Muscle layer of duodenum (tissue), 2 donors: ENCODE data around the gene PCYOX1L.

Experiments
- H3K27ac ChIP-seq: one replicate; pipeline ENCODE4 v1.7.0; 2013; ENCODE audit warnings: mild to moderate bottlenecking, low read length
- H3K27me3 ChIP-seq: one replicate; pipeline ENCODE4 v1.7.0; 2013; ENCODE audit warnings: low read depth, mild to moderate bottlenecking, control low read depth, low read length
- H3K36me3 ChIP-seq, 2 donors: one replicate each; pipeline ENCODE4 v1.7.0; 2013; ENCODE audit warnings: low read length in 2 of 2, control low read depth in 1 of 2, mild to moderate bottlenecking in 1 of 2; ENCODE audit not compliant: insufficient read depth in 2 of 2, control insufficient read depth in 1 of 2
- H3K4me1 ChIP-seq, 2 donors: one replicate each; pipeline ENCODE4 v1.7.0; 2013; ENCODE audit warnings: low read length in 2 of 2, mild to moderate bottlenecking in 2 of 2, control low read depth in 1 of 2, moderate library complexity in 1 of 2; ENCODE audit not compliant: insufficient read depth in 2 of 2, control insufficient read depth in 1 of 2
- H3K4me3 ChIP-seq, 2 donors: one replicate each; pipeline ENCODE4 v1.7.0; 2013; ENCODE audit warnings: low read length in 2 of 2, low read depth in 1 of 2, mild to moderate bottlenecking in 1 of 2
- H3K9me3 ChIP-seq, 2 donors: one replicate each; pipeline ENCODE4 v1.7.0; 2013; ENCODE audit warnings: low read length in 2 of 2, control low read depth in 1 of 2, mild to moderate bottlenecking in 1 of 2; ENCODE audit not compliant: control insufficient read depth in 1 of 2
- donor health status: healthy.

The PCYOX1L gene

GRCh38 chr5:149403923-149404745 lies 46.3 kb downstream of the PCYOX1L start:
- Histone ChIP-seq H3K27me3 (no peaks in the 10 kb centered on the region), H3K4me1 (peaks cover 0 to 11% of the 10 kb centered on the region in 2 donors), H3K27ac (peak overlapping the region; percentile 92), H3K9me3 (no peaks in the 10 kb centered on the region), H3K36me3 (peaks cover 6 to 7% of the 10 kb centered on the region in 2 donors), H3K4me3 (no peak overlapping the region)

GRCh38 chr5:149404746-149405549 lies 47.1 kb downstream of the PCYOX1L start:
- peak overlapping the region in 1 of 2 donors; percentile 39 for H3K4me3 ChIP-seq
- H3K4me1 ChIP-seq, result peaks cover 0 to 11% of the 10 kb centered on the region in 2 donors
- H3K36me3 ChIP-seq, result peaks cover 9 to 13% of the 10 kb centered on the region in 2 donors
- H3K9me3 ChIP-seq, result no peaks in the 10 kb centered on the region
- peak overlapping the region; percentile 92 for H3K27ac ChIP-seq
- H3K27me3 ChIP-seq, result no peaks in the 10 kb centered on the region

GRCh38 chr5:149405550-149406202 lies 47.8 kb downstream of the PCYOX1L start:
- Histone ChIP-seq H3K9me3 (no peaks in the 10 kb centered on the region), H3K27me3 (no peaks in the 10 kb centered on the region), H3K36me3 (peaks cover 9 to 21% of the 10 kb centered on the region in 2 donors), H3K27ac (peak overlapping the region; percentile 92), H3K4me3 (peak overlapping the region; percentile 12 to 39), H3K4me1 (peaks cover 0 to 11% of the 10 kb centered on the region in 2 donors)

DNA sequence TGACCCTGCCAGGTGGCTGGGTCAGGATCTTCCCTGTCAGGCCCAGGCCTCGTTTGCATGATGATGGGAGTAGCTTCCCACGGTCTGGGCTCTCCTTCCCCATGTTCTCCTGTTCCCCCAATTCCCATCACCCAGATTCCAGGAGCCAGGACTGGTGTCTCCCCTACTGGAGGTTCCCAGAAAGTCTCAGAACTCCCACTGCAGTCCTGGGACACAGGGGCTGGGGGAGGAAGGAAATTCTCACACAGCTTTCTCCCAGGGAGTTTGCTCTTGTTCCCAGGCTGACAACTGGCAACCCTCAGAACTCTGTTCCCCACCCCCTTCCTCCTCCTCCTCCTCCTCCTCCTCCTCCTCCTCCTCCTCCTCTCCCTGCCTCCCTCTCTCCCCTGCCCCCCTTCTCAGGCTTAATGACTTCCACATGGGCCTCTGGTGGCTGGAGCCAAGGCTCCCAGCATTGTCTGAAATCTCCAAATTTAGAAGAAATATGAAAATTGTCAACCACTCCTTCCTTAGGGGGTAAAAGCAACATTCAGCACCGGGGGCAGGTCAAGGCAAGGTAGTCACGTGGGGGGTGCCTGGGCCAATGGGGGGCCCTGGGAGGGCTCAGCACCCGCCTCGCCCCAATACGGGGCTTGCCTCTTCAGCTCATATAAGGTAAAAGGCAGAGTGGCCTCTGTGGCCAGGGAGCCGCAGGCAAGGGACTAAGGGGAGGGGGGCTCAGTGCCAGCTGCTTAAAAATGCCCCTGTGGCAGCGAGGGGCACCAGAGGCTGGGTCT lies 48.5 kb downstream of the PCYOX1L start:
- Histone ChIP-seq H3K27me3 (no peaks in the 10 kb centered on the region), H3K4me1 (peaks cover 0 to 11% of the 10 kb centered on the region in 2 donors), H3K9me3 (no peaks in the 10 kb centered on the region), H3K27ac (peak overlapping the region; percentile 99), H3K4me3 (peak overlapping the region; percentile 76 to 84), H3K36me3 (peaks cover 9 to 25% of the 10 kb centered on the region in 2 donors)

GRCh38 chr5:149406979-149407306 lies 49.1 kb downstream of the PCYOX1L start:
- H3K9me3 ChIP-seq, result no peaks in the 10 kb centered on the region
- peak overlapping the region; percentile 99 for H3K27ac ChIP-seq
- H3K36me3 ChIP-seq, result peaks cover 9 to 25% of the 10 kb centered on the region in 2 donors
- peak overlapping the region; percentile 76 to 84 for H3K4me3 ChIP-seq
- H3K4me1 ChIP-seq, result peaks cover 0 to 11% of the 10 kb centered on the region in 2 donors
- no peaks in the 10 kb centered on the region for H3K27me3 ChIP-seq

- peak overlapping the region; percentile 76 to 84 for H3K4me3 ChIP-seq
These were observed 49.7 kb downstream of the PCYOX1L start for GRCh38 chr5:149407323-149408251.

DNA sequence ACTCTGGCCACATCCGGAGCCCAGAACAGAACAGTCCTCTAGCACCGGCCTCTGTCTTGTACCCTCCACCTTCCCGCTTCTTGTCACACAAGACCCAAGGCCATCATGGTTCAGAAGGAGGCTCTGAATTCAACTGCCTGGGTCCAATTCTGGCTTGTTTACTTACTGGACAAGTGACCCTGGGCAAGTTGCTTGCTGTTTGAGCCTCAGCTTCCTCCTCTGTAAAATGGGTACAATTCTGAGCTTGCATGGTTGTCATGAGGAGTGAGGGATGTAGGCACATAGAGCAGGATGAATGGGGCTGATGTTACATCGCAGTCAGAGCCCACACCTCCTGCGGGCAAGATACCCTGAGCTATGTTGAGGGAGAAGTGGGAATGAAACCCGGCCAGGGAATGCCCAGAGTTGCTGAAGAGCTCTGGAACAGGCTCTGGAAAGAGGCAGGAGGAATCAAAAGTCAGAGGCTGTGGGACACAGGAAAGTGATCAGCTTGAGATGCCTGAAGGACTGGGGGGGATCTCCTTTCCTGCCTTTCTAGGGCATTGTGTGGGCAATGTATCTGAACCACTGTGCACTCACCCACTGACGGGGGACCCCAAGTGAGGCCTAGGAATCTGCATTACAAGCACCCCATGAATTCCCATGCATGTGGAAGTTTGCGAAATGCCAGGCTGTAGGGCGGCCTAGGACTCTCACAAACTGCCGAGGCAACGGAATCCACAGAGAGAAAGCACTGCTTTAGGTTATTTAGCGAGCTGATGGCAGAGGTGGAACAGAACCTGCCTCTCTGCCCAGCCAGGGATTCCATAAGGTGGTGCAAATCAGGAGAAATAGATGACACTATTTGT lies 50.6 kb downstream of the PCYOX1L start:
- peaks cover 9 to 35% of the 10 kb centered on the region in 2 donors for H3K36me3 ChIP-seq
- no peaks in the 10 kb centered on the region for H3K27me3 ChIP-seq
- peaks cover 0 to 13% of the 10 kb centered on the region in 2 donors for H3K4me1 ChIP-seq
- H3K9me3 ChIP-seq, result no peaks in the 10 kb centered on the region
- peak overlapping the region; percentile 76 to 84 for H3K4me3 ChIP-seq
- peak overlapping the region; percentile 99 for H3K27ac ChIP-seq

More at GRCh38 chr5:149407323-149408251, 49.7 kb downstream of the PCYOX1L start:
- H3K36me3 ChIP-seq, result peaks cover 9 to 26% of the 10 kb centered on the region in 2 donors
- H3K4me1 ChIP-seq, result peaks cover 0 to 11% of the 10 kb centered on the region in 2 donors
- H3K27me3 ChIP-seq, result no peaks in the 10 kb centered on the region
- peak overlapping the region; percentile 99 for H3K27ac ChIP-seq
- H3K9me3 ChIP-seq, result no peaks in the 10 kb centered on the region

- H3K27ac ChIP-seq, result peak overlapping the region; percentile 99
These were observed 51.6 kb downstream of the PCYOX1L start for GRCh38 chr5:149409268-149409948.

DNA sequence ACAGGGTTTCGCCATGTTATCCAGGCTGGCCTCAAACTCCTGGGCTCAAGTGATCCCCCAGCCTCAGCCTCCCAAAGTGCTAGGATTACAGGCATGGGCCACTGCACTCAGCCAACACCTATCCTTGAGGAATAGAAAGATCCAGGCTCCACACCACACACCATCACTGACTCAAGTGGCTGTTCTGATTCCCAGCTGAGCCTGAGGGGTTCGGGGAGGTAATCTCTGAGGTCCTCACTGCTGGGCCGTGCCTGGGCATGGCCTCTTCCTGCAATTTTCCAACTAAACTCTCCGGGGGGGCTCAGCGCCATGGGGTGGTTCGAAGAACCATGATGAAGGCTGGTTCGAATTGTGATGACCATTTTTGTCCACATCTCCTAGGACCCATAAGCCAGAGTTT lies 52.2 kb downstream of the PCYOX1L start:
- Histone ChIP-seq H3K9me3 (no peaks in the 10 kb centered on the region), H3K27ac (peak overlapping the region; percentile 99), H3K4me3 (peak overlapping the region; percentile 76 to 84), H3K36me3 (peaks cover 13 to 35% of the 10 kb centered on the region in 2 donors), H3K4me1 (peaks cover 0 to 21% of the 10 kb centered on the region in 2 donors), H3K27me3 (no peaks in the 10 kb centered on the region)

More at GRCh38 chr5:149409268-149409948, 51.6 kb downstream of the PCYOX1L start:
- Histone ChIP-seq H3K4me1 (peaks cover 0 to 16% of the 10 kb centered on the region in 2 donors), H3K4me3 (peak overlapping the region; percentile 76 to 84), H3K9me3 (no peaks in the 10 kb centered on the region), H3K36me3 (peaks cover 10 to 35% of the 10 kb centered on the region in 2 donors), H3K27me3 (no peaks in the 10 kb centered on the region)
